SK-N-SH (cell line): Measurements from ENCODE around the gene DVL3. TPM values are rescaled to one million over a fixed set of nuclear protein-coding genes. Genes with fewer than 3 reads are reported as not detected.
A peak's percentile ranks its signal among the peaks of the same experiment; 100 is the strongest.

ENCODE experiments used
- CTCF ChIA-PET: fragments of 300-600, 350-600 bp; formaldehyde crosslinking; extraction: SDS; loops from one replicate; lab custom pipeline; 2021; lab: Yijun Ruan, JAX
- POLR2A ChIA-PET: fragments of 350-600 bp; sonication (Branson Sonifier 250); formaldehyde crosslinking; extraction: SDS; loops from one replicate; lab custom pipeline; 2020; ENCODE audit warnings: antibody characterized with exemption, inconsistent platforms; lab: Yijun Ruan, JAX
- DNase-seq: peaks from one replicate; pipeline ENCODE4 v3.0.0; 2012
- H2AFZ ChIP-seq: fragments of 200-600 bp; sonication (generic); 2 replicates; pipeline ENCODE4 v1.8.1; 2016; ENCODE audit warnings: antibody characterized with exemption, mild to moderate bottlenecking, low read depth
- H3F3A ChIP-seq: fragments of 200-600 bp; sonication (generic); replicated peaks from 2 replicates; pipeline ENCODE3; 2016; ENCODE audit warnings: antibody characterized with exemption, mild to moderate bottlenecking; ENCODE audit not compliant: insufficient read depth
- H3K27ac ChIP-seq, 2 experiments: fragments of 200-500 bp in 1 of 2; fragments of 200-600 bp in 1 of 2; sonication (Bioruptor generic) in 1 of 2; sonication (generic), shearing (Covaris generic) in 1 of 2; 2 replicates each; pipeline versions ENCODE4 v1.5.1 to v1.6.1; 2014 to 2016; ENCODE audit warnings: low read depth in 2 of 2, inconsistent platforms in 1 of 2, low read length in 1 of 2, mild to moderate bottlenecking in 1 of 2, mixed read lengths in 1 of 2
- H3K27me3 ChIP-seq: fragments of 200-600 bp; sonication (generic), shearing (Covaris generic); 2 replicates; pipeline ENCODE4 v1.6.1; 2016; ENCODE audit warnings: mixed run types; ENCODE audit not compliant: insufficient read depth
- H3K36me3 ChIP-seq, 2 experiments: fragments of 200-500 bp in 1 of 2; fragments of 200-600 bp in 1 of 2; sonication (Bioruptor generic) in 1 of 2; sonication (generic) in 1 of 2; replicated peaks in 1 of 2; 2 replicates each; pipeline versions ENCODE3 to v1.5.1; 2014 to 2016; ENCODE audit warnings: low read length in 1 of 2, mild to moderate bottlenecking in 1 of 2; ENCODE audit not compliant: insufficient read depth in 2 of 2, control insufficient read depth in 1 of 2
- H3K4me1 ChIP-seq, 2 experiments: fragments of 200-500 bp in 1 of 2; fragments of 200-600 bp in 1 of 2; sonication (Bioruptor generic) in 1 of 2; sonication (generic), shearing (Covaris generic) in 1 of 2; 2 replicates each; pipeline versions ENCODE4 v1.5.1 to v1.6.1; 2014 to 2016; ENCODE audit warnings: low read depth in 1 of 2, low read length in 1 of 2, mixed run types in 1 of 2; ENCODE audit not compliant: insufficient read depth in 2 of 2, control insufficient read depth in 1 of 2
- H3K4me2 ChIP-seq: fragments of 200-600 bp; sonication (generic), shearing (Covaris generic); 2 replicates; pipeline ENCODE4 v1.6.1; 2017; ENCODE audit warnings: mixed run types
- H3K4me3 ChIP-seq, 2 experiments: fragments of 200-500 bp in 1 of 2; fragments of 200-600 bp in 1 of 2; sonication (Bioruptor generic) in 1 of 2; sonication (generic), shearing (Covaris generic) in 1 of 2; 2 replicates each; pipeline versions ENCODE4 v1.5.1 to v1.8.1; 2014 to 2016; ENCODE audit warnings: low read depth in 2 of 2, inconsistent platforms in 1 of 2, low read length in 1 of 2, mild to moderate bottlenecking in 1 of 2, mixed read lengths in 1 of 2, moderate library complexity in 1 of 2
- H3K79me2 ChIP-seq: fragments of 200-600 bp; sonication (generic); 2 replicates; pipeline ENCODE4 v1.8.1; 2017; ENCODE audit warnings: mild to moderate bottlenecking; ENCODE audit not compliant: insufficient read depth
- H3K9ac ChIP-seq: fragments of 200-600 bp; sonication (generic); 2 replicates; pipeline ENCODE4 v1.6.1; 2017; ENCODE audit warnings: mixed run types
- H3K9me2 ChIP-seq: fragments of 200-600 bp; sonication (generic); 2 replicates; pipeline ENCODE4 v1.6.1; 2017; ENCODE audit warnings: mixed run types
- H3K9me3 ChIP-seq: fragments of 200-600 bp; sonication (generic); 2 replicates; pipeline ENCODE4 v1.6.1; 2017; ENCODE audit warnings: mixed run types, mild to moderate bottlenecking, moderate library complexity
- H4K20me1 ChIP-seq: fragments of 200-600 bp; sonication (generic); 2 replicates; pipeline ENCODE4 v1.6.1; 2017; ENCODE audit warnings: mild to moderate bottlenecking, mixed run types; ENCODE audit not compliant: insufficient read depth
- GABPA ChIP-seq: IDR thresholded peaks from 2 replicates; pipeline ENCODE4 v1.4.0; 2012; ENCODE audit warnings: low read depth, mild to moderate bottlenecking
- GATA2 ChIP-seq: sonication (generic); formaldehyde crosslinking; IDR thresholded peaks from 2 replicates; pipeline ENCODE4 v1.5.0; 2020; ENCODE audit warnings: mild to moderate bottlenecking, missing genetic modification reagents
- RAD21 ChIP-seq: IDR thresholded peaks from 2 replicates; pipeline ENCODE4 v1.6.1; 2012; ENCODE audit warnings: mild to moderate bottlenecking, low read length
- RCOR1 ChIP-seq: fragments of 150-350 bp; IDR thresholded peaks from 2 replicates; pipeline ENCODE4 v1.6.1; 2017; ENCODE audit warnings: antibody characterized with exemption, low read length
- TAF1 ChIP-seq: IDR thresholded peaks from 2 replicates; pipeline ENCODE4 v1.6.1; 2012; ENCODE audit warnings: low read depth, mild to moderate bottlenecking, low read length, moderate library complexity, borderline replicate concordance
- TCF12 ChIP-seq: IDR thresholded peaks from 2 replicates; pipeline ENCODE4 v1.4.0; 2012
- TEAD4 ChIP-seq: IDR thresholded peaks from 2 replicates; pipeline ENCODE4 v1.4.0; 2012; ENCODE audit warnings: mild to moderate bottlenecking, borderline replicate concordance; ENCODE audit not compliant: insufficient read depth
- WGBS: methylation state at CpG from one replicate; pipeline ENCODE4 v1.1.6; 2017; ENCODE audit warnings: low lambda C conversion rate; 5-methylcytosine and 5-hydroxymethylcytosine counted together
- polyA plus RNA-seq, 3 experiments: library from polyadenylated mRNA; depleted of rRNA; stranded (reverse); fragments of >200 nt; gene quantifications; 2 replicates each; pipeline ENCODE4 v1.2.3, GENCODE V29; 2012
- TF ChIP-seq, protein P1 (sequence below): IDR thresholded peaks from 2 replicates; pipeline ENCODE4; 2012

Gene DVL3
- polyA plus RNA-seq, 1 of the 3 experiments (the other 2 are of a cell fraction) = 29.6 TPM

DNA sequence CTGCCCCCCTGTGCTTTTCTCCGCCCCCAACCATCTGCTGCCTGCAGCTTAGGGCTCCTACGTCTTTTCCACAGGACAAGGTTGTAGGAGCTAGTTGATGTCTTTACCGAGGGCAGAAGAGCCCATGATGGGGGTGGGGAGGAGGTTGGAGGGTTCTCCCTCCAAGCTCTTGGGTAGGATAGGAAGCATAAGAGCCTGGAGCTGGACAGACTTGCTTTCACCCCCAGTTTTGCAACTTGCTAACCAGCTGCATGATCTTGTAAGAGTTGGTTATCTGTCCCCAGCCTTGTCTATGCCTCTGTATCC lies 31.7 kb downstream of the DVL3 start:
- Histone ChIP-seq H3F3A (peaks cover 33% of the 10 kb centered on the region), H3K4me2 (peak overlapping the region; percentile 98), H3K27ac (peak overlapping the region in 1 of 2 experiments; percentile 44; a peak in 1 of 4 replicates), H4K20me1 (0 out of 2 replicates have a peak, but pooled peaks cover 19% of the 10 kb centered on the region), H3K9ac (peak overlapping the region; percentile 81), H2AFZ (no peak overlapping the region), H3K27me3 (no peaks in the 10 kb centered on the region), H3K4me1 (peaks cover 6 to 20% of the 10 kb centered on the region in 2 experiments; a peak in 3 of 4 replicates), H3K9me3 (no peaks in the 10 kb centered on the region), H3K4me3 (peak overlapping the region; percentile 99 to 100), H3K79me2 (peaks cover 41% of the 10 kb centered on the region), H3K36me3 (peaks cover 36 to 61% of the 10 kb centered on the region in 2 experiments), H3K9me2 (no peaks in the 10 kb centered on the region)
- CTCF ChIA-PET = interaction anchor here (1.0 to 2.1 kb wide), 5 partner anchors 8 to 63 kb away, joined by 3 to 11 read pairs (median 3); partner anchors contain the start of gene EEF1AKMT4
- no peak for DNase-seq
- 8% methylated on average over 2 of the region's 3 CpGs for WGBS
- TF ChIP-seq RAD21 (no peak), TCF12 (no peak), GABPA (no peak), GATA2 (CRISPR knock-in tag) (no peak), RCOR1 (no peak), TAF1 (no peak)
- TF ChIP-seq, protein P1, sequence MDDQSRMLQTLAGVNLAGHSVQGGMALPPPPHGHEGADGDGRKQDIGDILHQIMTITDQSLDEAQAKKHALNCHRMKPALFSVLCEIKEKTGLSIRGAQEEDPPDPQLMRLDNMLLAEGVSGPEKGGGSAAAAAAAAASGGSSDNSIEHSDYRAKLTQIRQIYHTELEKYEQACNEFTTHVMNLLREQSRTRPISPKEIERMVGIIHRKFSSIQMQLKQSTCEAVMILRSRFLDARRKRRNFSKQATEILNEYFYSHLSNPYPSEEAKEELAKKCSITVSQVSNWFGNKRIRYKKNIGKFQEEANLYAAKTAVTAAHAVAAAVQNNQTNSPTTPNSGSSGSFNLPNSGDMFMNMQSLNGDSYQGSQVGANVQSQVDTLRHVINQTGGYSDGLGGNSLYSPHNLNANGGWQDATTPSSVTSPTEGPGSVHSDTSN = no peak
- POLR2A ChIA-PET = interaction anchor here (0.6 to 1.4 kb wide), 3 partner anchors 10 to 42 kb away, joined by 3 to 6 read pairs (median 6); partner anchors contain the start of gene VWA5B2

DNA sequence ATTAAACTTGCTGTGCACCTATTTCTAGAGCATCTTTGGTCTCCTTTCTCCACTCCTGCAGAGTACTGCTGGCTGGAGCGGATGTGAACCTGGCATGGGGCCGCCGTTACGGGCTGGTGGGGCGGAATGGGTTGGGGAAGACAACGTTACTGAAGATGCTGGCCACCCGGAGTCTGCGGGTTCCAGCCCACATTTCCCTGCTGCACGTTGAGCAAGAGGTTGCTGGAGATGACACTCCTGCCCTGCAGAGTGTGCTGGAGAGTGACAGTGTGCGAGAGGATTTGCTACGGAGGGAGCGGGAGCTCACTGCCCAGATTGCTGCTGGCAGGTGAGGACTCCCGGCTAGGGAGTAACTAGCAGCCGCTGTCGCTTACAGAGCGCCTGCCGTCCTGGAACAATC lies 32.9 kb downstream of the DVL3 start:
- Histone ChIP-seq H3K9ac (no peak overlapping the region), H2AFZ (no peak overlapping the region), H3K27ac (no peak overlapping the region), H3K9me2 (no peaks in the 10 kb centered on the region), H3K9me3 (no peaks in the 10 kb centered on the region), H3K36me3 (peaks cover 29 to 60% of the 10 kb centered on the region in 2 experiments), H4K20me1 (0 out of 2 replicates have a peak, but pooled peaks cover 19% of the 10 kb centered on the region), H3K79me2 (peaks cover 41% of the 10 kb centered on the region), H3K4me2 (no peak overlapping the region), H3K27me3 (no peaks in the 10 kb centered on the region), H3F3A (peaks cover 25% of the 10 kb centered on the region)
- POLR2A ChIA-PET = no interaction called here
- WGBS = 93% methylated on average over 11 of the region's 17 CpGs
- CTCF ChIA-PET = no interaction called here
- TF ChIP-seq TEAD4 (no peak), TAF1 (no peak), RCOR1 (no peak), GATA2 (CRISPR knock-in tag) (no peak)
- TF ChIP-seq, all 33 proteins: peak for 0
- Histone ChIP-seq H3K4me1 (peaks cover 6 to 20% of the 10 kb centered on the region in 2 experiments; a peak in 3 of 4 replicates), H3K4me3 (no peak overlapping the region)
- no peak for DNase-seq

DNA sequence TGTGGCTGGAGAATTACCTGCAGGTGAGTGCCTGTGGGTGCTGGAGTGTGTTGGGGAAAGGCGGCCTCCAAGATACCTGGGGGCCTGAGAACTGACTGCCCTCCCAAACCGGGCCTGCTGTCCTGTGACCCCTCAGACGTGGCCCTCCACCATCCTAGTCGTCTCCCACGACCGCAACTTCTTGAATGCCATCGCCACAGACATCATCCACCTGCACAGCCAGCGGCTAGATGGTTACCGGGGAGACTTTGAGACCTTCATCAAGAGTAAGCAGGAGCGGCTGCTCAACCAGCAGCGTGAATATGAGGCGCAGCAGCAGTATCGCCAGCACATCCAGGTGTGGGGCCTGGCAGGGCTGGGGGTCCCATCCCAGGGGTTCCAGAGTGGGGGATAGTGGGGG lies 34.2 kb downstream of the DVL3 start:
- Histone ChIP-seq H3K9me3 (no peaks in the 10 kb centered on the region), H3K27me3 (no peaks in the 10 kb centered on the region), H2AFZ (no peak overlapping the region), H3K9me2 (no peaks in the 10 kb centered on the region), H3K36me3 (peaks cover 26 to 64% of the 10 kb centered on the region in 2 experiments), H3K4me1 (peaks cover 6 to 20% of the 10 kb centered on the region in 2 experiments; a peak in 3 of 4 replicates), H3F3A (peaks cover 13% of the 10 kb centered on the region), H3K27ac (no peak overlapping the region), H4K20me1 (0 out of 2 replicates have a peak, but pooled peaks cover 19% of the 10 kb centered on the region), H3K4me3 (no peak overlapping the region), H3K4me2 (no peak overlapping the region), H3K79me2 (peaks cover 41% of the 10 kb centered on the region), H3K9ac (no peak overlapping the region)
- no peak for DNase-seq
- ChIA-PET CTCF (no interaction called here), POLR2A (no interaction called here)
- TF ChIP-seq TEAD4 (no peak), TCF12 (no peak)
- TF ChIP-seq, protein P1 = no peak
- 99% methylated on average over 11 of the region's 13 CpGs for WGBS
